K562 (cell line): ENCODE results near the gene BEST3. TPM values are rescaled to one million over a fixed set of nuclear protein-coding genes. Genes with fewer than 3 reads are reported as not detected.

Source experiments
- BCL6 ChIP-seq: fragments of 250-450 bp; sonication (Bioruptor Pico); IDR thresholded peaks from 2 replicates; pipeline ENCODE4 v1.4.0; 2020
- BRF2 ChIP-seq: IDR thresholded peaks from 3 replicates; pipeline ENCODE4 v1.6.1; 2011; ENCODE audit warnings: borderline replicate concordance, mild to moderate bottlenecking; ENCODE audit not compliant: insufficient read length, insufficient read depth
- CBFA2T2 ChIP-seq: fragments of 450-650 bp; conservative IDR thresholded peaks from 2 replicates; pipeline ENCODE4 v1.6.1; 2017; ENCODE audit warnings: mild to moderate bottlenecking
- CHD4 ChIP-seq: fragments of 200-600 bp; sonication (generic); IDR thresholded peaks from 3 replicates; pipeline ENCODE4 v1.6.1; 2012; ENCODE audit warnings: low read depth, mild to moderate bottlenecking, mixed read lengths, low read length, inconsistent platforms; ENCODE audit not compliant: insufficient read depth, insufficient replicate concordance, poor library complexity, severe bottlenecking
- CSDE1 ChIP-seq, 2 experiments: fragments of 450-650 bp; IDR thresholded peaks; 2 replicates each; pipeline ENCODE4 v1.6.1; 2016; ENCODE audit warnings: mild to moderate bottlenecking in 1 of 2
- CTBP1 ChIP-seq: fragments of 450-650 bp; IDR thresholded peaks from 2 replicates; pipeline ENCODE4 v1.6.1; 2016; ENCODE audit warnings: borderline replicate concordance
- DNMT1 ChIP-seq: fragments of 450-650 bp; IDR thresholded peaks from 2 replicates; pipeline ENCODE4 v1.6.1; 2016; ENCODE audit warnings: antibody characterized with exemption, mild to moderate bottlenecking
- E2F3 ChIP-seq: fragments of 250-450 bp; sonication (Bioruptor Pico); IDR thresholded peaks from 2 replicates; pipeline ENCODE4 v1.4.0; 2020; ENCODE audit warnings: mild to moderate bottlenecking
- ELK3 ChIP-seq: fragments of 450-650 bp; formaldehyde crosslinking; IDR thresholded peaks from 2 replicates; pipeline ENCODE4 v1.4.0; 2020; ENCODE audit warnings: mild to moderate bottlenecking
- ESRRB ChIP-seq: fragments of 250-450 bp; sonication (Bioruptor Pico); IDR thresholded peaks from 2 replicates; pipeline ENCODE4 v1.5.0; 2020; ENCODE audit warnings: mild to moderate bottlenecking, moderate library complexity, borderline replicate concordance
- FOS ChIP-seq: IDR thresholded peaks from 3 replicates; pipeline ENCODE4 v1.6.1; 2011; ENCODE audit not compliant: insufficient read length; ENCODE audit errors: extremely low read depth
- JUNB ChIP-seq: fragments of 450-650 bp; formaldehyde crosslinking; conservative IDR thresholded peaks from 2 replicates; pipeline ENCODE4 v1.4.0; 2020; ENCODE audit warnings: mild to moderate bottlenecking
- MED1 ChIP-seq: sonication (generic); formaldehyde crosslinking; IDR thresholded peaks from 2 replicates; pipeline ENCODE4 v1.8.1; 2023; ENCODE audit warnings: missing genetic modification reagents, borderline replicate concordance
- MTF1 ChIP-seq: fragments of 250-450 bp; sonication (Bioruptor Pico); IDR thresholded peaks from 2 replicates; pipeline ENCODE4 v1.9.0; 2021; ENCODE audit warnings: moderate library complexity, mild to moderate bottlenecking, inconsistent platforms, borderline replicate concordance
- TOE1 ChIP-seq, 2 experiments: fragments of 450-650 bp in 1 of 2; sonication (generic) in 1 of 2; formaldehyde crosslinking in 1 of 2; IDR thresholded peaks; 2 replicates each; pipeline versions ENCODE4 v1.7.1 to v1.8.0; 2016 to 2022; ENCODE audit warnings: borderline replicate concordance in 2 of 2, mild to moderate bottlenecking in 2 of 2, antibody characterized with exemption in 1 of 2, inconsistent platforms in 1 of 2, low read depth in 1 of 2, missing genetic modification reagents in 1 of 2, moderate library complexity in 1 of 2
- ZMIZ1 ChIP-seq, 2 experiments: fragments of 150-350 bp in 1 of 2; IDR thresholded peaks; 2 replicates each; pipeline ENCODE4 v1.6.1; 2012 to 2016; ENCODE audit warnings: low read depth in 2 of 2, low read length in 2 of 2, mild to moderate bottlenecking in 1 of 2, moderate library complexity in 1 of 2
- ZNF583 ChIP-seq: fragments of 250-450 bp; sonication (Bioruptor Pico); IDR thresholded peaks from 2 replicates; pipeline ENCODE4 v1.4.0; 2020
- polyA plus RNA-seq, 8 experiments: library from polyadenylated mRNA; depleted of rRNA in 4 of 8; stranded (reverse) in 5 of 8; unstranded in 3 of 8; fragments of >200 nt; fragmentation: Nextera tagmentation in 2 of 8; fragmentation: Illumina TruSeq in 1 of 8; extraction: Ambion mirVana in 2 of 8; extraction: Trizol in 1 of 8; gene quantifications; 2 replicates each; pipeline versions ENCODE4 v1.2.1 to v1.2.3, GENCODE V29; 2011 to 2014; ENCODE audit warnings: inconsistent platforms in 1 of 8, missing spikeins in 1 of 8
- total RNA-seq, 7 experiments: library from RNA; depleted of rRNA in 6 of 7; stranded (reverse); fragments of >200 nt in 6 of 7; fragmentation: Illumina TruSeq in 2 of 7; extraction: Trizol in 2 of 7; gene quantifications; 2 replicates each; pipeline versions ENCODE4 v1.2.1 to v1.2.3, GENCODE V29; 2011 to 2021; ENCODE audit warnings: low replicate concordance in 1 of 7
- TF ChIP-seq, protein P1 (sequence below): fragments of 450-650 bp; IDR thresholded peaks from 2 replicates; pipeline ENCODE4 v1.6.1; 2016; ENCODE audit warnings: missing biosample characterization, missing genetic modification characterization

BEST3 gene
- total and polyA plus RNA-seq, 9 of the 15 experiments (the other 6 are each of a cell fraction or from before 2014, with no cell fraction given): 0.15 TPM; not detected in 8

GRCh38 chr12:69623970-69624369, 75.1 kb downstream of the BEST3 start (continued):
- TF ChIP-seq CHD4 (no peak), CBFA2T2 (peak; percentile 100), CTBP1 (peak; percentile 97), BRF2 (no peak), BCL6 (CRISPR knock-in tag) (peak; percentile 40; the same call in 1 of the 2 replicates), DNMT1 (no peak), CSDE1 (IDR thresholded peaks at IDR 0.05) (no peak), JUNB (CRISPR knock-in tag) (no peak), ZMIZ1 (IDR thresholded peaks at IDR 0.05; ENCODE audit: low read depth in 2 of 2, low read length in 2 of 2) (peak in 1 of 2 experiments; percentile 98; a peak in 2 of 4 replicates), ZNF583 (CRISPR knock-in tag) (peak; percentile 93), ELK3 (no peak), TOE1 (IDR thresholded peaks at IDR 0.05; ENCODE audit: borderline replicate concordance) (peak; percentile 91), TOE1 (CRISPR knock-in tag; IDR thresholded peaks at IDR 0.05; ENCODE audit: borderline replicate concordance, low read depth) (0 out of 2 replicates have a peak, but pooled peaks have one; percentile 38), ESRRB (CRISPR knock-in tag) (no peak), FOS (no peak), MTF1 (no peak), E2F3 (peak; percentile 86; the same call in 1 of the 2 replicates), MED1 (CRISPR knock-in tag) (no peak)
- TF ChIP-seq, protein P1, sequence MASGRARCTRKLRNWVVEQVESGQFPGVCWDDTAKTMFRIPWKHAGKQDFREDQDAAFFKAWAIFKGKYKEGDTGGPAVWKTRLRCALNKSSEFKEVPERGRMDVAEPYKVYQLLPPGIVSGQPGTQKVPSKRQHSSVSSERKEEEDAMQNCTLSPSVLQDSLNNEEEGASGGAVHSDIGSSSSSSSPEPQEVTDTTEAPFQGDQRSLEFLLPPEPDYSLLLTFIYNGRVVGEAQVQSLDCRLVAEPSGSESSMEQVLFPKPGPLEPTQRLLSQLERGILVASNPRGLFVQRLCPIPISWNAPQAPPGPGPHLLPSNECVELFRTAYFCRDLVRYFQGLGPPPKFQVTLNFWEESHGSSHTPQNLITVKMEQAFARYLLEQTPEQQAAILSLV (tag): peak; percentile 72
